22Rv1 (cell line): ENCODE results near the gene RIN2.

Experiments
- CTCF ChIP-seq: fragments of 450-650 bp; IDR thresholded peaks from 2 replicates; pipeline ENCODE4 v1.5.1; 2017; ENCODE audit warnings: mild to moderate bottlenecking
- ZFX ChIP-seq: fragments of 450-650 bp; IDR thresholded peaks from 2 replicates; pipeline ENCODE4 v1.6.1; 2017; ENCODE audit warnings: antibody characterized with exemption, borderline replicate concordance

GRCh38 chr20:19781235-19781634, 23.2 kb downstream of the RIN2 start:
- TF ChIP-seq CTCF (no peak), ZFX (no peak)
